HCT116 (cell line): ENCODE results near the gene ECM1. TPM values are rescaled to one million over a fixed set of nuclear protein-coding genes. Genes with fewer than 3 reads are reported as not detected.

Experiments
- ATAC-seq: fragments of 200-7000 bp; cut with Tn5 transposase; 2 replicates; pipeline ENCODE4 v1.9.1; 2020; ENCODE audit warnings: mild to moderate bottlenecking, moderate library complexity
- BruUV-seq: library from RNA; stranded (reverse); fragments of 400-500 nt; replicated peaks from 2 replicates; lab custom pipeline; 2021; lab: Mats Ljungman, UMichigan
- CTCF ChIA-PET: fragments of 300-600 bp; sonication (Branson Sonifier 250); formaldehyde crosslinking; loops from one replicate; lab custom pipeline; 2021; ENCODE audit warnings: antibody characterized with exemption; lab: Charles Lee
- POLR2A ChIA-PET: fragments of 300-600, 350-600 bp; sonication (Branson Sonifier 250); formaldehyde crosslinking; loops from one replicate; lab custom pipeline; 2021; ENCODE audit warnings: antibody characterized with exemption; lab: Charles Lee
- RAD21 ChIA-PET, 2 experiments: fragments of 300-600 bp; sonication (Branson Sonifier 250); formaldehyde crosslinking; loops; one replicate each; lab custom pipeline; 2023; ENCODE audit warnings: low total read pairs in 2 of 2; ENCODE audit not compliant: uncharacterized antibody in 2 of 2, unreplicated experiment in 2 of 2, low non-redundant PET in 1 of 2; lab: Charles Lee
- DNase-seq: peaks from one replicate; pipeline ENCODE4 v3.0.0-alpha.2; 2010; ENCODE audit warnings: low read depth, low spot score
- H2AFZ ChIP-seq: fragments of 200-600 bp; shearing (Covaris generic), sonication (generic); 2 replicates; pipeline ENCODE4 v1.6.1; 2017; ENCODE audit warnings: low read depth, mixed run types, mixed read lengths, antibody characterized with exemption, low read length; ENCODE audit not compliant: poor library complexity, severe bottlenecking
- H3K27ac ChIP-seq: 2 replicates; pipeline ENCODE4 v1.5.1; 2012; ENCODE audit warnings: low read depth, low read length
- H3K27me3 ChIP-seq: fragments of 200-600 bp; sonication (generic); 2 replicates; pipeline ENCODE4 v1.6.1; 2016; ENCODE audit warnings: mixed run types, low read length, mixed read lengths; ENCODE audit not compliant: insufficient read depth
- H3K36me3 ChIP-seq, 2 experiments: fragments of 200-500 bp in 1 of 2; fragments of 200-600 bp in 1 of 2; sonication (Bioruptor generic) in 1 of 2; sonication (generic) in 1 of 2; 2 replicates each; pipeline versions ENCODE4 v1.5.1 to v1.6.1; 2014 to 2016; ENCODE audit warnings: low read length in 2 of 2, inconsistent platforms in 1 of 2, mixed read lengths in 1 of 2, mixed run types in 1 of 2; ENCODE audit not compliant: insufficient read depth in 2 of 2, control insufficient read depth in 1 of 2
- H3K4me1 ChIP-seq, 2 experiments: fragments of 200-600 bp in 1 of 2; sonication (generic) in 1 of 2; 2 replicates each; pipeline versions ENCODE4 v1.5.1 to v1.6.1; 2012 to 2017; ENCODE audit warnings: low read length in 2 of 2, inconsistent platforms in 1 of 2, mild to moderate bottlenecking in 1 of 2, mixed read lengths in 1 of 2, mixed run types in 1 of 2, moderate library complexity in 1 of 2; ENCODE audit not compliant: insufficient read depth in 2 of 2, control insufficient read depth in 1 of 2
- H3K4me2 ChIP-seq: fragments of 200-600 bp; sonication (generic); 2 replicates; pipeline ENCODE4 v1.6.1; 2017; ENCODE audit warnings: mixed run types, low read length, mixed read lengths
- H3K4me3 ChIP-seq, 2 experiments: fragments of 200-600 bp in 1 of 2; sonication (generic) in 1 of 2; replicated peaks in 1 of 2; 2 replicates each; pipeline ENCODE4 v1.5.1; 2011 to 2016; ENCODE audit warnings: low read length in 2 of 2, control low read depth in 1 of 2, low read depth in 1 of 2, mild to moderate bottlenecking in 1 of 2, mixed read lengths in 1 of 2, mixed run types in 1 of 2
- H3K79me2 ChIP-seq: fragments of 200-600 bp; sonication (generic); 2 replicates; pipeline ENCODE4 v1.6.1; 2017; ENCODE audit warnings: mild to moderate bottlenecking, mixed run types, low read length, moderate library complexity, mixed read lengths; ENCODE audit not compliant: insufficient read depth
- H3K9ac ChIP-seq: fragments of 200-600 bp; sonication (generic); 2 replicates; pipeline ENCODE4 v1.6.1; 2016; ENCODE audit warnings: low read length, mixed read lengths
- H3K9me2 ChIP-seq: fragments of 200-600 bp; sonication (generic), shearing (Covaris generic); 2 replicates; pipeline ENCODE4 v1.6.1; 2017; ENCODE audit warnings: mixed run types, mild to moderate bottlenecking, moderate library complexity; ENCODE audit not compliant: insufficient read depth
- H3K9me3 ChIP-seq, 2 experiments: fragments of 200-500 bp in 1 of 2; fragments of 200-600 bp in 1 of 2; sonication (Bioruptor generic) in 1 of 2; sonication (generic) in 1 of 2; 2 replicates each; pipeline ENCODE4 v1.6.1; 2014 to 2017; ENCODE audit warnings: low read length in 2 of 2, mixed read lengths in 2 of 2, inconsistent platforms in 1 of 2, low read depth in 1 of 2, mild to moderate bottlenecking in 1 of 2, mixed run types in 1 of 2, moderate library complexity in 1 of 2; ENCODE audit not compliant: control insufficient read depth in 1 of 2, insufficient read depth in 1 of 2
- H4K20me1 ChIP-seq: fragments of 200-600 bp; sonication (generic), shearing (Covaris generic); 2 replicates; pipeline ENCODE4 v1.6.1; 2017; ENCODE audit warnings: mixed run types, mild to moderate bottlenecking, moderate library complexity; ENCODE audit not compliant: insufficient read depth
- CTCF ChIP-seq, 3 experiments: fragments of 200-600 bp in 1 of 3; sonication (generic) in 1 of 3; IDR thresholded peaks in 2 of 3; conservative IDR thresholded peaks in 1 of 3; 2 replicates each; pipeline ENCODE4 v1.5.1; 2012 to 2017; ENCODE audit warnings: low read depth in 2 of 3, low read length in 2 of 3, antibody characterized with exemption in 1 of 3, borderline replicate concordance in 1 of 3, control low read depth in 1 of 3, mild to moderate bottlenecking in 1 of 3, mixed read lengths in 1 of 3, mixed run types in 1 of 3, moderate library complexity in 1 of 3; ENCODE audit not compliant: insufficient read depth in 1 of 3
- EGR1 ChIP-seq: IDR thresholded peaks from 2 replicates; pipeline ENCODE4 v1.6.1; 2012; ENCODE audit warnings: low read depth
- ELF1 ChIP-seq: IDR thresholded peaks from 2 replicates; pipeline ENCODE4 v1.6.1; 2012; ENCODE audit warnings: low read depth, borderline replicate concordance
- EZH2 ChIP-seq: fragments of 200-600 bp; sonication (generic); IDR thresholded peaks from 2 replicates; pipeline ENCODE4 v1.6.1; 2017; ENCODE audit warnings: antibody characterized with exemption, mixed run types
- EZH2phosphoT487 ChIP-seq: fragments of 200-600 bp; IDR thresholded peaks from 2 replicates; pipeline ENCODE4 v1.6.1; 2018; ENCODE audit warnings: antibody characterized with exemption, borderline replicate concordance
- FOSL1 ChIP-seq: IDR thresholded peaks from 2 replicates; pipeline ENCODE4 v1.6.1; 2012; ENCODE audit warnings: low read depth
- JUND ChIP-seq: IDR thresholded peaks from 2 replicates; pipeline ENCODE4 v1.6.1; 2012
- MAX ChIP-seq: IDR thresholded peaks from 2 replicates; pipeline ENCODE4 v1.6.1; 2012
- POLR2AphosphoS5 ChIP-seq: IDR thresholded peaks from 2 replicates; pipeline ENCODE4 v1.6.1; 2011; ENCODE audit warnings: mild to moderate bottlenecking, low read depth, low read length, moderate library complexity
- RAD21 ChIP-seq: IDR thresholded peaks from 2 replicates; pipeline ENCODE4 v1.6.1; 2012; ENCODE audit warnings: low read depth, mild to moderate bottlenecking
- SIN3A ChIP-seq: IDR thresholded peaks from 2 replicates; pipeline ENCODE4 v1.6.1; 2012; ENCODE audit warnings: low read depth
- SP1 ChIP-seq: IDR thresholded peaks from 2 replicates; pipeline ENCODE4 v1.6.1; 2012; ENCODE audit warnings: low read depth
- SRF ChIP-seq: IDR thresholded peaks from 2 replicates; pipeline ENCODE4 v1.6.1; 2012; ENCODE audit warnings: low read depth
- TCF7L2 ChIP-seq: IDR thresholded peaks from 2 replicates; pipeline ENCODE4 v1.7.0; 2011; ENCODE audit warnings: borderline replicate concordance, inconsistent platforms; ENCODE audit not compliant: insufficient read depth, insufficient read length; ENCODE audit errors: extremely low read depth
- ZBTB33 ChIP-seq: IDR thresholded peaks from 2 replicates; pipeline ENCODE4 v1.6.1; 2011; ENCODE audit warnings: mild to moderate bottlenecking, low read length, moderate library complexity; ENCODE audit not compliant: insufficient replicate concordance; ENCODE audit errors: extremely low read depth
- intact Hi-C: fragments of 100-400 bp; cut with micrococcal nuclease; formaldehyde crosslinking; loops from 2 replicates; pipeline ENCODE4 v1.10.0; 2022
- total RNA-seq: library from RNA; stranded (reverse); gene quantifications from one replicate; pipeline ENCODE4 v1.2.1, GENCODE V29; 2021; ENCODE audit not compliant: unreplicated experiment

The ECM1 gene
- total RNA-seq, 1 experiment from 2014 or later = 2.0 TPM

- intact Hi-C loops = no loop called here
- Histone ChIP-seq H3K4me2 (no peak overlapping the region), H3K9me3 (no peaks in the 10 kb centered on the region), H3K27me3 (no peaks in the 10 kb centered on the region), H3K36me3 (0 out of 4 replicates have a peak, but pooled peaks cover 2 to 6% of the 10 kb centered on the region in 2 experiments), H3K27ac (no peak overlapping the region), H3K9ac (no peak overlapping the region), H4K20me1 (no peaks in the 10 kb centered on the region), H3K4me3 (no peak overlapping the region), H3K79me2 (peaks cover 10% of the 10 kb centered on the region), H2AFZ (no peak overlapping the region), H3K4me1 (peaks cover 2 to 7% of the 10 kb centered on the region in 2 experiments; a peak in 2 of 4 replicates), H3K9me2 (no peaks in the 10 kb centered on the region)
- ATAC-seq (no peak), DNase-seq (no peak)
- ChIA-PET RAD21 (no interaction called here), CTCF (no interaction called here), POLR2A (no interaction called here)
- BruUV-seq = no TSS peak
- peak in 2 of 3 experiments; percentile 13 to 26; a peak in 1 of 6 replicates for TF ChIP-seq CTCF (IDR thresholded peaks at IDR 0.05 in 2 of 3, conservative IDR thresholded peaks at IDR 0.05 in 1 of 3; ENCODE audit: borderline replicate concordance in 1 of 3, insufficient read depth in 1 of 3, low read depth in 2 of 3, low read length in 2 of 3)
- peak; percentile 53; the same call in 1 of the 2 replicates for TF ChIP-seq RAD21
- no peak for TF ChIP-seq EZH2
These were observed 23.0 kb upstream of the ECM1 start for GRCh38 chr1:150484861-150485260.

- Histone ChIP-seq H4K20me1 (no peaks in the 10 kb centered on the region), H3K27me3 (no peaks in the 10 kb centered on the region), H2AFZ (peak within 1 kb of the TSS; percentile 61), H3K4me2 (peak within 1 kb of the TSS; percentile 86), H3K9ac (peak within 1 kb of the TSS; percentile 84), H3K36me3 (peaks cover 10 to 14% of the 10 kb centered on the region in 2 experiments; a peak in 3 of 4 replicates), H3K9me2 (no peaks in the 10 kb centered on the region), H3K79me2 (peaks cover 10% of the 10 kb centered on the region), H3K27ac (peak within 1 kb of the TSS; percentile 48), H3K4me1 (peaks cover 2 to 7% of the 10 kb centered on the region in 2 experiments; a peak in 2 of 4 replicates), H3K4me3 (peak within 1 kb of the TSS; percentile 84 to 93), H3K9me3 (no peaks in the 10 kb centered on the region)
- intact Hi-C loops = no loop called here
- DNase-seq (peak; percentile 98), ATAC-seq (peak; percentile 100)
- ChIA-PET POLR2A (no interaction called here), RAD21 (no interaction called here), CTCF (interaction anchor here (1.0 kb wide), 1 partner anchor 45 kb away, joined by 3 read pairs; no protein-coding TSS in a partner anchor)
- no TSS peak for BruUV-seq
- 0 out of 2 replicates have a peak, but pooled peaks have one; percentile 18 for TF ChIP-seq EGR1
- TF ChIP-seq EZH2phosphoT487 = no peak
- TF ChIP-seq ZBTB33 = peak; percentile 47
- TF ChIP-seq FOSL1 = no peak
- TF ChIP-seq SIN3A = 0 out of 2 replicates have a peak, but pooled peaks have one; percentile 57
- TF ChIP-seq ELF1 = peak; percentile 69
- TF ChIP-seq RAD21 = no peak
- TF ChIP-seq SRF = peak; percentile 87; the same call in 1 of the 2 replicates
- TF ChIP-seq EZH2 = no peak
- peak; percentile 89 for TF ChIP-seq POLR2AphosphoS5
- TF ChIP-seq JUND = no peak
- peak; percentile 69 for TF ChIP-seq TCF7L2
- peak; percentile 100 for TF ChIP-seq SP1
- peak; percentile 85 for TF ChIP-seq MAX
These were observed 20.7 kb upstream of the ECM1 start, which contains the start of gene TARS2 for GRCh38 chr1:150486966-150487762. TSS of gene TARS2 (plus strand) at chr1:150487419. CDS start at chr1:150487451, 32 bp downstream.
